ENCODE data around the gene LDLRAD4.
"Not testable (repeated sequence)": the region's sequence is repeated elsewhere in the genome, so short reads cannot be mapped to it uniquely, and the experiment has no call there.

Gene LDLRAD4

DNA sequence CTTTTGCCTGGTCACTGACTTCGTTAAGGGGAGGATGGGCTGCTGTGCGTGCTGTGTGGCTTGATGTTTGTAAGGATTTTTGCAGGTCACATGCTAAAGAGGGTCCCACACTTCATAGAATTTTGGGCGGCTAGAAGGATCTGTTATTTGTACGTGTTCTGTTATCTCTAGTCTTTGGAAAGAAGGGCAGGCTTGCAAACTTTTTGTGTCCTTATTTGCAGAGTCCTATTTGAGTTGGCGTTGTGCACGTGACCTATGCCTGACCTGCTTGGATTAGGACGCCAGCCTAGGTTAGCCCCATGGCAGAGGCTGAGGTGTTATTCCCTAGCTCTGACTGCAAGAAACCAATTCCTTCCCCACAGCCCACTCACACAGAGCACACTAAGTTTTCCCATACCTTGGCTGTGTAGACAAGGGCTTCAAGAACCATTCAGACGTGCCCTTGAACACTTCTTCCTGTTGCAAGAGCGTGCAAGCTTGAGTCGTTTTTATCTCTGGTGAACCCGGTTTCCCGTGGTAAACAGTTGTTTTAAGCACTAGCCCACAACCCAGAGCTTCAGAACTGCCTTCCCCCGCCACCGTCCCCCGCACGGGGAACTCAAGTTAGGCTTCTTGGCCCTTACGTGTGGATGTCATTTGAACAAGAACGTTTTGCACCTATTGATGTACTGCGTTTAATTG, 94.6 kb downstream of the LDLRAD4 start:
- DNase-seq, result no peak

- DNase-seq, result no peak
Measured at GRCh38 chr18:13315000-13315399, 96.4 kb downstream of the LDLRAD4 start.

DNA sequence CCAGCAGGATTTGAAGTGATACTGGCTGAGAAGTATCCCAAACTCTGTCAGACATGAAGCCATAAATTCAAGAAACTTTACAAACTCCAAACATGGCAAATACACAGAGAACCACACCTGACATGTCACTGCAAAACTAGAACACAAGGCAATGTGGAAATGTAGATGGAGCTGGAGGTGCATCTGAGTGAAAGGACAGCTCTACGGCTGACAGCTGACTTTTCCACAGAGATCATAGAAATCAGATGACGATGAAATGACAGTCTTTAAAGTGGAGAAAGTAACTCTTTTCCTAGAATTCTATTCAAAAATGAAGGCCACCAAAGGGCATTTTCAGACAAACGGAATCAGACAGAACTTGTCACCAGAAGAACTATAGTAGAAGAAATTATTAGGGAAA, 97.5 kb downstream of the LDLRAD4 start:
- no peak for DNase-seq

DNA sequence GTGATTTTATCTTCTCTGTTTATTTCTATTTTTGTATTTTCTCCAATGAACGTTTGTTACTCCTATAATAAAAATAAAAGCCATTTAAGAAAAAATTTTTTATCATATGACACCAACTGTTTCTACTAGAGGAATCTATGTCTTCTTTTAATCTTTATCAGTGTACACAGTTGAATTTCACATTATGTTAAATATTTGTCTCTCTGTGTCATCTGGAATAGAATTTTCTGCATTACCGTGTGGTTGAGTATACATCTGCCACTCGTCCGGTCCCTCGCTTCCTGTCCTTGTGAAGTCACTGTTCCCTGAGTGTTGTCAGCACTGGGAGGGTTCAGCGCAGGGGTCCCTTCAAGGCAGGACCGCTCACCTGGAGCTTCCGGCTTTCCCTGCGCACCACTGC, 99.2 kb downstream of the LDLRAD4 start:
- no peak for DNase-seq

DNA sequence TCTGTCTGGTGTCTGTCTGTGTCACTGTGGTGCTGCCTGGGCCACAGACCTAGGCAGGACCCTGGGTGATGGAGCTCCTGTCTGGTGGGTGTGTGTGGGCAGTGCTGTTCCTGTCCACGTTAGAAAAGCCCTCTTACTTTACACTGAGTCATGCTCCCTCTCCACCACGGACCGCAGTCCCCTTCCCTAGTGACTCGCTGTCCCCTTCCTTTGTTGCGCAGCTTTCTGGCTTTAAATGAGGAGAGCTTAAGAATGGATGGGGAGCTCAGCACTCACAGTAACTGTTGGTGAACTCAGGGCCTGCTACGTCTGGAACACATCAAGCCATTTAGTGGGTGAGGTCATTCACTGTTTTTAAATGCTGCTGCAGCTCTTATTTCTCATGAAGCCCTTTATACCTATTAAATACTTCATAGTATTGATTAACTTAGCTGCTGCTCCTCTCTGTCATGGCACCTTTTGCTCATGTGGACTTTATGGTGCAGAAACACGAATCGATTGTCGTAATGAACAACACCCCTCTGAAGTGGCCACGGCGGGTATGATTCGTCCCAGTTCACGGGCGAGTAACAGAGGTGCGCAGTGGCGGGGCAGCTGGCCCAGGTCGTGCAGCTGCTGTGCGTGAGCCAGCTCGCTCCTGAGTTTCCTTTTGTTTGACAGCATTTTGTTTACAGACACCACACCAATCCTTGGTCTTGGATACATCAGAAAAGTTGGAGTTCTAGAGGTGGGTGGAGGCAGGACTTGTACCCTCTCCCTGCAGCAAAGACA, 100.4 kb downstream of the LDLRAD4 start:
- DNase-seq, result peak; percentile 48

DNA sequence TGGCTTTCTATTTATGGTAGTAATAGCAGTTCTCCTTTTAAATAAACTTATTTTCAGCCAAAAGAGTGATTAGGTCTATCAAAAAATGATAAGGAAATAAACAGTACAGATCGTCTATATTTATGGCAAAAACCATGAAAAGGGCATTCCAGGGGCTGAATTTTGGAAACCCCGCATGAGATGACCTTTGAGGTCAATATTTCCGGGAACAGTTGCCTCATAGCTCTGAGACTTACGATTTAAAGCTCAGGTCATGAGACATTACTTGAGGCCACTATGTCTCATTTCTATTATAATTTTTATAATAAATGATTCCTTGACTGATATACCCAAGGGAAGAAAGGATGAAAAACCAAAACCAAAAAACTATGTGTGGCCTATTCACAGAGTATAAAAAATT, 101.1 kb downstream of the LDLRAD4 start:
- DNase-seq, result peak; percentile 22

DNA sequence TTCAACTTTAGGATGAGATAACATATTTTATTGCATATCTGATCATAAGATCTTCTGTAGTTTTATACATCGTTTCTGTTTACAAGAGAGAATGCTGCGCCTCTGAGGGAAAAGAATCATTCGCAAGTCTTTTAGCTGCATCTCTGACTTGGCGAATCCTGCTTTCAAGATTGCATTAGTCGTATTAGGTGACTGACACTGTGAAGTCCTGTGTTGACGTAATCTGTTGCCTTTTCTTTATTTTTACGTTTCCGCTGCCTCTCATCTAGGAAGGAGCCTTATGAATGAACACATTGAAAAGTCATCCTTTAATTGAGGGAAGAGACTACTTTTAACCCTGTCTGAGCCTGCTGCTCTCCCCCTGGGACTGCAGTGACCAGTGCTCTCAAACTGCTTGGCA, 101.5 kb downstream of the LDLRAD4 start:
- no peak for DNase-seq

GRCh38 chr18:13320891-13321425, 102.4 kb downstream of the LDLRAD4 start:
- no peak for DNase-seq

- DNase-seq, result peak; percentile 17
Measured at GRCh38 chr18:13321923-13322322, 103.4 kb downstream of the LDLRAD4 start.

DNA sequence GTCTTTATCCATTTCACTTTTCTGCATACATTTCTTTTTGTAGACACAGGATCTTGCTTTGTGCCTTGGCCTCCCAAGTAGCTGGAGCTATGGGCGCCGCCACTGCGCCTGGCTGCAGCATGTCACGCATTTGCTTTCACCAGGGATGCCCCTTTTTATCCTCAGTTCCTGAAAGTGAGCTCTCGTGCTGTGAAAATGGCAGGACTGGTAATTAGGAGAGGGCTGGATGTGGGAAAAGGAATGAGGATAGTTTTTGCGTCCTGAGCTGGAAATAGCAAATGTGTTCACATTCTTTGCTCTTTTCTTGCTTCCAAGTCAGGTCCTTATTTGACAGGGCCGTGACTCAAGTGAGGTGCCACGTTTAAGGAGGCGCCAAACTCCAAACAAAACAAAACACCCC, 104.6 kb downstream of the LDLRAD4 start:
- no peak for DNase-seq

- no peak for DNase-seq
Measured at GRCh38 chr18:13324880-13325279, 106.3 kb downstream of the LDLRAD4 start.

DNA sequence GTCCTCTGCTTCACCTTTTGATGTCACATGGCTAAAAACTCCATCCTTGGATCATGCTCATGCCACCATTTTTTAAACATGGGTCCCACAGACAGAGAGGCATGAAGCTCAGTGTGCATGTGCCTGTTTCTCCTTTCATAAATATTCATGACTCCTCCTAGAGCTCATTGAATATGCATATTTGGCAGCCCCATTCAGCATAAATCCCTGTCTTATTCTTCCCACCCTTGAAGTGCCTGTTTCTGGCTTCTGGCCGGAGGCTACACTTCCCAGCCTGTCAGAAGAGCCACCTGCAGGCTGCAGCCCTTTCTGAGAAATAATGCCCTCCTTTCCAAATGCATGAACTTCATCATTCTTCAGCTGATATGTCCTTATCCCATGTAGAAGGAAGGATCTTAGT, 109.7 kb downstream of the LDLRAD4 start:
- no peak for DNase-seq

- no peak for DNase-seq
Measured at GRCh38 chr18:13330996-13331395, 112.4 kb downstream of the LDLRAD4 start.

- DNase-seq, result no peak
Measured at GRCh38 chr18:13331846-13332245, 113.3 kb downstream of the LDLRAD4 start.

DNA sequence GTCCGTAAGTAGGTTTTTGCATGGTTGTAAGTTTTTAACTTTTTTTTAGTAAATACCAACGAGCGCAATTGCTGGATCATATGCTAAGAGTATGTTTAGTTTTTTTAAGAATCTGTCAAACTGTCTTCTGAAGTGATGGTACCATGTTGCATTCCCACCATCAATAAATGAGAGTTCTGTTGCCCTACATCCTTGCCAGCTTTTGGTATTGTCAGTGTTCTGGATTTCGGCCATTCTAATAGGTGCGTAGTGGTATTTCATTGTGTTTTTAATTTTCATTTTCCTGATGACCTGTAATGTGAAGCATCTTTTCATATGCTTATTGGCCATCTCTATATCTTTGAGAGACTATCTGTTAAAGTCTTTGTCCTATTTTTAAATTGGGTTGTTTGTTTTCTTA, 114.3 kb downstream of the LDLRAD4 start:
- DNase-seq, result no peak

DNA sequence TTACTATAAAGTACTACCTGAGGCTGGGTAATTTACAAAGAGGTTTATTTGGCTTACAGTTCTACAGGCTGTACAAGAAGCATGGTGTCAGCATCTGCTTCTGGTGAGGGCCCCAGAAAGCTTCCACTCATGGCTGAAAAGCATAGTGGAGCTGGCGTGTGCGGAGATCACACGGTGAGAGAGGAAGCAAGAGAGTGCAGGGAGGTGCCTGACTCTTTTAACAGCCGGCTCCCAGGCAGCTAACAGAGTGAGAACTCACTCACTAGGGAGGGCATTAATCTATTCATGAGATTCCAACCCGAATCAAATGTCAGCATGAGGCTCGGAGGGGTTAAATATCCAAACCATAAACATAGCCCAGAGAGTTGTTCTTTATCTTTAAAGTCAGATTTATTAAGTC, 117.3 kb downstream of the LDLRAD4 start:
- no peak for DNase-seq

GRCh38 chr18:13336841-13337240, 118.3 kb downstream of the LDLRAD4 start:
- DNase-seq, result no peak

GRCh38 chr18:13337369-13337768, 118.8 kb downstream of the LDLRAD4 start:
- no peak for DNase-seq

DNA sequence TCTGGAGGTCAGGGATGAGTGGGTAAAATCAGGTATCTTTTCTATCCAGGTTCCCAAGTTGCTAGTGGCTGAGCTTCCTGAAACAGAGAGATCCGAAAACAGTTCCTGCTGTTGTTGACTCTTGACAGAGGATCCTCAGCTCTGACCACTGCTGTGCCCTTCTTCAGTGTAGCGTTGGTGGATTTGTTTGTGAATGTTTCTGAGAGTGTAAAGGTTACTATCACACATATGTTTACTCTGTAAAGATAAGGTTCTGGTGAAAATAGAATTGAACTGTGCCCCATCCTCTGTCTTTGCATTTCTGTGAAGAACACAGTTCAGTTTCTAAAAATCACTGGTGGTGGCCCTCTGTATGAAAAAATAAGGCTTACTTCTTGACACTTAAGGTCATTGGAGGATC, 119.8 kb downstream of the LDLRAD4 start:
- DNase-seq, result no peak

DNA sequence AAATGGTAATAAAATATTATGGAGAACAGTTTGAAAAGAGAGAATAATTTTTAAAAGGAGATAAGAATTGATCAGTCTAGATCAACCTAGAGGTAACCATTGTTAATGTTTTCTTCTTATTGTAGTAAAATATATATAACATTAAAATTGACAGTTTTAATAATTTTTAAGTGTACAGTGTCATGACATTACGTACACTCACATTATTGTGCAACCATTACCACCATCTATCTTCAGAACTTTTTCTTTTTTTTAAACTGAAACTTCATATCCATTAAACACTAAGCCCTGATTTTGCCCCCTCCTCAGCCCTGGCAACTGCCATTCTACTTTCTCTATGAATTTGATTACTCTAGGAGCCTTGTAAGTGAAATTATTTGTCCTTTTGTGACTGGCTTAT, 121.1 kb downstream of the LDLRAD4 start:
- no peak for DNase-seq

DNA sequence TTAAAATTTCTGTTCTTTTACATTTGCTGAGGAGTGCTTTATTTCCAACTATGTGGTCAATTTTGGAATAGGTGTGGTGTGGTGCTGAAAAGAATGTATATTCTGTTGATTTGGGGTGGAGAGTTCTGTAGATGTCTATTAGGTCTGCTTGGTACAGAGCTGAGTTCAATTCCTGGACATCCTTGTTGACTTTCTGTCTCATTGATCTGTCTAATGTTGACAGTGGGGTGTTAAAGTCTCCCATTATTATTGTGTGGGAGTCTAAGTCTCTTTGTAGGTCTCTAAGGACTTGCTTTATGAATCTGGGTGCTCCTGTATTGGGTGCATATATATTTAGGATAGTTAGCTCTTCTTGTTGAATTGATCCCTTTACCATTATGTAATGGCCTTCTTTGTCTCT, 127.9 kb downstream of the LDLRAD4 start:
- not testable (repeated sequence) for DNase-seq

- peak; percentile 49 for DNase-seq
Measured at GRCh38 chr18:13353084-13353823, 134.7 kb downstream of the LDLRAD4 start.

- peak; percentile 76 for DNase-seq
Measured at GRCh38 chr18:13354402-13354801, 135.8 kb downstream of the LDLRAD4 start.

DNA sequence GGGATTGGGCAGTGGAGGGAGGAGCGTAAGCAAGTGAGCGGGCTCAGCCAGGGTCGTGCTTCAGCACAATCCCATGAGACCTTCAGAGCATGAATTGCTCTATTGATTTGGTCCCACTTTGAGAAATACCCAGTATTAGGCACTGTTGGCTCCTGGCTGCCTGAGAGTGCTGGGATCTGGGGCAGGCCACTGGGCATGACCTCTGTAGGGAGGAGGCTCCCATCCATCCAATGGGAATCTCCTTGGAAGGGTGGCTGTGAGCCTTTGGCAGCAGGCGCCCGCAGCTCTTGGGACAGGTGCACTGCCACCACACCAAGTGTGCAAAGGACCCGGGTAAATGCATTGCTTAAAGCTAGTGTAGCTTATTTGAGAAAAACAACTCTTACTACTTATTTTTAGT, 137.5 kb downstream of the LDLRAD4 start:
- DNase-seq, result no peak
